IMR-90 (cell line): ENCODE measurements around the gene ELOVL5. TPM values are rescaled to one million over a fixed set of nuclear protein-coding genes. Genes with fewer than 3 reads are reported as not detected.

Experiments
- ATAC-seq: fragments of 200-7000 bp; cut with Tn5 transposase; 2 replicates; pipeline ENCODE4 v1.9.1; 2020; ENCODE audit warnings: low read depth, mild to moderate bottlenecking, moderate library complexity
- BruUV-seq: library from RNA; stranded (reverse); fragments of 400-500 nt; replicated peaks from 2 replicates; lab custom pipeline; 2021; lab: Mats Ljungman, UMichigan
- CTCF ChIA-PET: fragments of 300-600 bp; formaldehyde crosslinking; extraction: SDS; loops from one replicate; lab custom pipeline; 2021; ENCODE audit warnings: antibody characterized with exemption; lab: Yijun Ruan, JAX
- POLR2A ChIA-PET: fragments of 300-600 bp; sonication (Branson Sonifier 250); formaldehyde crosslinking; loops from one replicate; lab custom pipeline; 2022; ENCODE audit warnings: antibody characterized with exemption; ENCODE audit not compliant: unreplicated experiment; lab: Charles Lee
- DNase-seq: peaks from one replicate; pipeline ENCODE4 v3.0.0; 2013
- H2AFZ ChIP-seq: replicated peaks from 2 replicates; pipeline ENCODE3; 2013; ENCODE audit warnings: low read length, mild to moderate bottlenecking; ENCODE audit not compliant: poor library complexity
- H2AK5ac ChIP-seq: 2 replicates; pipeline ENCODE4 v1.6.1; 2013; ENCODE audit warnings: low read depth, low read length, inconsistent platforms
- H2AK9ac ChIP-seq: replicated peaks from 2 replicates; pipeline ENCODE3; 2013; ENCODE audit warnings: mild to moderate bottlenecking, low read depth, low read length, moderate library complexity; ENCODE audit not compliant: poor library complexity
- H2BK120ac ChIP-seq: 2 replicates; pipeline ENCODE4 v1.6.1; 2013; ENCODE audit warnings: low read depth, low read length, inconsistent platforms
- H2BK15ac ChIP-seq: 3 replicates; pipeline ENCODE4 v1.6.1; 2013; ENCODE audit warnings: low read depth, low read length, inconsistent platforms
- H2BK20ac ChIP-seq: 2 replicates; pipeline ENCODE4 v1.6.1; 2013; ENCODE audit warnings: low read depth, mild to moderate bottlenecking, inconsistent platforms, low read length, moderate library complexity
- H2BK5ac ChIP-seq: 2 replicates; pipeline ENCODE4 v1.6.1; 2013; ENCODE audit warnings: mild to moderate bottlenecking, low read depth, low read length, inconsistent platforms; ENCODE audit not compliant: poor library complexity, severe bottlenecking
- H3K14ac ChIP-seq: replicated peaks from 2 replicates; pipeline ENCODE4 v1.6.1; 2013; ENCODE audit warnings: low read depth, low read length, inconsistent platforms
- H3K18ac ChIP-seq: 2 replicates; pipeline ENCODE4 v1.6.1; 2013; ENCODE audit warnings: low read depth, low read length, control low read depth
- H3K23ac ChIP-seq: 2 replicates; pipeline ENCODE4 v1.6.1; 2013; ENCODE audit warnings: low read depth, low read length, inconsistent platforms
- H3K27ac ChIP-seq: 2 replicates; pipeline ENCODE4 v1.5.1; 2013; ENCODE audit warnings: mild to moderate bottlenecking, control low read depth, low read length; ENCODE audit not compliant: insufficient read depth
- H3K27me3 ChIP-seq: 2 replicates; pipeline ENCODE4 v1.6.1; 2013; ENCODE audit warnings: low read length; ENCODE audit not compliant: control insufficient read depth, insufficient read depth
- H3K36me3 ChIP-seq: 2 replicates; pipeline ENCODE4 v1.6.1; 2013; ENCODE audit warnings: low read length, mixed read lengths; ENCODE audit not compliant: control insufficient read depth, insufficient read depth
- H3K4ac ChIP-seq: 2 replicates; pipeline ENCODE4 v1.6.1; 2013; ENCODE audit warnings: low read depth, low read length, inconsistent platforms
- H3K4me1 ChIP-seq: 2 replicates; pipeline ENCODE4 v1.6.1; 2013; ENCODE audit warnings: low read length, mixed read lengths; ENCODE audit not compliant: control insufficient read depth, insufficient read depth
- H3K4me2 ChIP-seq: 2 replicates; pipeline ENCODE4 v1.6.1; 2013; ENCODE audit warnings: low read depth, mild to moderate bottlenecking, control low read depth, low read length, moderate library complexity
- H3K4me3 ChIP-seq: 2 replicates; pipeline ENCODE4 v1.5.1; 2013; ENCODE audit warnings: low read depth, mild to moderate bottlenecking, control low read depth, low read length, moderate library complexity; ENCODE audit not compliant: insufficient read depth
- H3K56ac ChIP-seq: 2 replicates; pipeline ENCODE4 v1.6.1; 2013; ENCODE audit warnings: low read length, inconsistent platforms; ENCODE audit not compliant: insufficient read depth; ENCODE audit errors: extremely low read depth
- H3K79me1 ChIP-seq, 2 experiments: 2 replicates each; pipeline ENCODE4 v1.6.1; 2013; ENCODE audit warnings: low read length in 2 of 2, inconsistent platforms in 1 of 2, low read depth in 1 of 2
- H3K9ac ChIP-seq: 2 replicates; pipeline ENCODE4 v1.6.1; 2013; ENCODE audit warnings: low read depth, low read length, control low read depth
- H3K9me1 ChIP-seq: 2 replicates; pipeline ENCODE4 v1.6.1; 2013; ENCODE audit warnings: low read length, inconsistent platforms; ENCODE audit not compliant: insufficient read depth
- H3K9me3 ChIP-seq: 2 replicates; pipeline ENCODE4 v1.6.1; 2013; ENCODE audit warnings: low read length; ENCODE audit not compliant: control insufficient read depth, insufficient read depth
- H4K20me1 ChIP-seq: 2 replicates; pipeline ENCODE4 v1.6.1; 2013; ENCODE audit warnings: low read length, inconsistent platforms; ENCODE audit not compliant: insufficient read depth
- H4K5ac ChIP-seq: 2 replicates; pipeline ENCODE4 v1.6.1; 2013; ENCODE audit warnings: mild to moderate bottlenecking, low read depth, low read length, control low read depth
- H4K8ac ChIP-seq, 2 experiments: 2 replicates each; pipeline ENCODE4 v1.6.1; 2013; ENCODE audit warnings: low read depth in 2 of 2, low read length in 2 of 2, control low read depth in 1 of 2, inconsistent platforms in 1 of 2
- H4K91ac ChIP-seq: 2 replicates; pipeline ENCODE4 v1.6.1; 2013; ENCODE audit warnings: low read depth, low read length, inconsistent platforms; ENCODE audit not compliant: insufficient read depth
- FOS ChIP-seq: fragments of 150-350 bp; IDR thresholded peaks from 2 replicates; pipeline ENCODE4 v1.6.1; 2016; ENCODE audit warnings: low read depth, low read length
- MAFK ChIP-seq: IDR thresholded peaks from 2 replicates; pipeline ENCODE4 v1.6.1; 2012; ENCODE audit warnings: low read depth, low read length, improper control_type of control experiment
- MAZ ChIP-seq: IDR thresholded peaks from 2 replicates; pipeline ENCODE4 v1.6.1; 2012; ENCODE audit warnings: low read depth, mild to moderate bottlenecking, low read length, improper control_type of control experiment, moderate library complexity, borderline replicate concordance
- RAD21 ChIP-seq: IDR thresholded peaks from 2 replicates; pipeline ENCODE4 v1.6.1; 2012; ENCODE audit warnings: low read length, improper control_type of control experiment
- USF2 ChIP-seq: fragments of 150-350 bp; IDR thresholded peaks from 2 replicates; pipeline ENCODE4 v1.6.1; 2017; ENCODE audit warnings: mild to moderate bottlenecking, antibody characterized with exemption, low read length, low read depth
- WGBS, 2 experiments: methylation state at CpG; one replicate each; pipeline versions ENCODE4 v1.1.5 to v1.1.7; 2013; ENCODE audit warnings: missing lambda C conversion rate in 2 of 2; ENCODE audit not compliant: insufficient read length in 1 of 2; ENCODE audit errors: extremely low coverage in 2 of 2; 5-methylcytosine and 5-hydroxymethylcytosine counted together
- dilution Hi-C: fragments of 300-500 bp; cut with HindIII; formaldehyde crosslinking; loops from one replicate; pipeline ENCODE4 v1.14.3; 2018; ENCODE audit warnings: low sequenced_read_pairs; ENCODE audit not compliant: unreplicated experiment
- in situ Hi-C: fragments of 300-500 bp; cut with MboI; formaldehyde crosslinking; loops from 3 replicates; pipeline ENCODE4 v1.14.3; 2019; ENCODE audit warnings: low sequenced_read_pairs, inconsistent platforms, mixed read lengths
- intact Hi-C: fragments of 100-400 bp; cut with micrococcal nuclease; formaldehyde crosslinking; loops from 2 replicates; pipeline ENCODE4 v1.10.0; 2022
- polyA plus RNA-seq, 3 experiments: library from polyadenylated mRNA; depleted of rRNA; stranded (reverse); fragments of >200 nt; gene quantifications; 2 replicates each; pipeline ENCODE4 v1.2.3, GENCODE V29; 2012; ENCODE audit warnings: low replicate concordance in 1 of 3
- total RNA-seq: library from RNA; depleted of rRNA; stranded (reverse); fragments of >200 nt; gene quantifications from 2 replicates; pipeline ENCODE4 v1.2.3, GENCODE V29; 2012

The ELOVL5 gene
- total and polyA plus RNA-seq, 2 of the 4 experiments (the other 2 are of a cell fraction): 32.1 to 42.3 TPM

GRCh38 chr6:53318429-53318828 is 30.3 kb downstream of the ELOVL5 start:
- in situ Hi-C loops: no loop called here
- Histone ChIP-seq H4K91ac (no peak overlapping the region), H2BK5ac (no peak overlapping the region), H2AK9ac (no peak overlapping the region), H2BK15ac (no peak overlapping the region), H3K4me1 (peaks cover 15% of the 10 kb centered on the region), H2AFZ (no peak overlapping the region), H3K27me3 (no peaks in the 10 kb centered on the region), H4K8ac (no peak overlapping the region), H3K18ac (no peak overlapping the region), H2AK5ac (no peak overlapping the region), H3K9me1 (peaks cover 6% of the 10 kb centered on the region), H3K36me3 (no peaks in the 10 kb centered on the region), H3K4me3 (no peak overlapping the region), H4K5ac (no peak overlapping the region), H2BK20ac (no peak overlapping the region), H3K14ac (no peak overlapping the region), H3K9ac (no peak overlapping the region), H3K23ac (no peak overlapping the region), H3K27ac (no peak overlapping the region), H3K4ac (no peak overlapping the region), H3K4me2 (no peak overlapping the region), H2BK120ac (no peak overlapping the region), H3K9me3 (no peaks in the 10 kb centered on the region), H3K56ac (no peak overlapping the region), H4K20me1 (peaks cover 24% of the 10 kb centered on the region), H3K79me1 (peaks cover 15 to 69% of the 10 kb centered on the region in 2 experiments)
- TF ChIP-seq USF2 (no peak), MAFK (no peak), RAD21 (no peak), MAZ (no peak), FOS (no peak)
- CTCF ChIA-PET: no interaction called here
- POLR2A ChIA-PET: no interaction called here
- intact Hi-C loops: no loop called here
- DNase-seq (no peak), ATAC-seq (no peak)
- WGBS, 2 experiments: no CpG with 5 or more reads among the region's 5 CpGs
- dilution Hi-C loops: no loop called here
- BruUV-seq: no TSS peak
